GM12878 (cell line): ENCODE data around the gene SPATA24. TPM values are rescaled to one million over a fixed set of nuclear protein-coding genes. Genes with fewer than 3 reads are reported as not detected.

ENCODE experiments used
- ASH2L ChIP-seq: fragments of 300-600, 200-600 bp; sonication (generic); IDR thresholded peaks from 2 replicates; pipeline ENCODE4 v1.6.1; 2017; ENCODE audit warnings: low read depth, mild to moderate bottlenecking, borderline replicate concordance
- BCL11A ChIP-seq: IDR thresholded peaks from 2 replicates; pipeline ENCODE4 v1.6.1; 2011; ENCODE audit warnings: low read depth, low read length
- CHD1 ChIP-seq: IDR thresholded peaks from 2 replicates; pipeline ENCODE4 v1.6.1; 2012; ENCODE audit warnings: low read depth, low read length, improper control_type of control experiment
- CREB1 ChIP-seq: IDR thresholded peaks from 2 replicates; pipeline ENCODE4 v1.6.1; 2012; ENCODE audit warnings: low read depth, mild to moderate bottlenecking, inconsistent platforms
- CREM ChIP-seq: IDR thresholded peaks from 2 replicates; pipeline ENCODE4 v1.6.1; 2014; ENCODE audit warnings: antibody characterized with exemption, low read depth
- DPF2 ChIP-seq: fragments of 450-650 bp; IDR thresholded peaks from 2 replicates; pipeline ENCODE4 v1.6.1; 2017; ENCODE audit warnings: mild to moderate bottlenecking
- E2F4 ChIP-seq: IDR thresholded peaks from 2 replicates; pipeline ENCODE4 v1.6.1; 2012; ENCODE audit warnings: low read depth, low read length, improper control_type of control experiment
- GABPA ChIP-seq: IDR thresholded peaks from 2 replicates; pipeline ENCODE4 v1.6.1; 2014; ENCODE audit warnings: antibody characterized with exemption, low read depth, mild to moderate bottlenecking, inconsistent platforms
- HCFC1 ChIP-seq: fragments of 150-350 bp; IDR thresholded peaks from 2 replicates; pipeline ENCODE4 v1.6.1; 2014; ENCODE audit warnings: low read length
- KDM1A ChIP-seq: fragments of 200-600 bp; sonication (generic); IDR thresholded peaks from 2 replicates; pipeline ENCODE4 v1.6.1; 2016; ENCODE audit warnings: borderline replicate concordance
- LARP7 ChIP-seq: fragments of 450-650 bp; IDR thresholded peaks from 2 replicates; pipeline ENCODE4 v1.6.1; 2017; ENCODE audit warnings: mild to moderate bottlenecking
- MEF2A ChIP-seq: IDR thresholded peaks from 2 replicates; pipeline ENCODE4 v1.6.1; 2011; ENCODE audit warnings: low read depth, mild to moderate bottlenecking, low read length, moderate library complexity; ENCODE audit not compliant: insufficient read depth
- NFYB ChIP-seq: IDR thresholded peaks from 2 replicates; pipeline ENCODE4 v1.6.1; 2011; ENCODE audit warnings: low read depth, mild to moderate bottlenecking, low read length, improper control_type of control experiment, moderate library complexity; ENCODE audit not compliant: insufficient read depth
- NRF1 ChIP-seq: conservative IDR thresholded peaks from 2 replicates; pipeline ENCODE4 v1.6.1; 2011; ENCODE audit warnings: mild to moderate bottlenecking, low read depth, low read length, improper control_type of control experiment
- PAX5 ChIP-seq: IDR thresholded peaks from 2 replicates; pipeline ENCODE4 v1.6.1; 2011; ENCODE audit warnings: low read depth, low read length, borderline replicate concordance
- POLR2A ChIP-seq: IDR thresholded peaks from 2 replicates; pipeline ENCODE4 v1.6.1; 2011; ENCODE audit warnings: low read depth, mild to moderate bottlenecking, low read length
- RBBP5 ChIP-seq: fragments of 200-600 bp; sonication (generic); conservative IDR thresholded peaks from 2 replicates; pipeline ENCODE4 v1.6.1; 2016
- RCOR1 ChIP-seq: conservative IDR thresholded peaks from 2 replicates; pipeline ENCODE4 v1.6.1; 2012; ENCODE audit warnings: low read depth, low read length, improper control_type of control experiment
- SMC3 ChIP-seq: IDR thresholded peaks from 2 replicates; pipeline ENCODE4 v1.6.1; 2011; ENCODE audit warnings: low read length, improper control_type of control experiment, borderline replicate concordance
- STAT1 ChIP-seq: fragments of 450-650 bp; conservative IDR thresholded peaks from 2 replicates; pipeline ENCODE4 v1.6.1; 2014; ENCODE audit warnings: antibody characterized with exemption, mild to moderate bottlenecking
- SUPT20H ChIP-seq: IDR thresholded peaks from 2 replicates; pipeline ENCODE4 v1.6.1; 2011; ENCODE audit warnings: low read depth, mild to moderate bottlenecking, low read length, moderate library complexity, borderline replicate concordance; ENCODE audit not compliant: control insufficient read depth
- TBL1XR1 ChIP-seq: IDR thresholded peaks from 2 replicates; pipeline ENCODE4 v1.6.1; 2012; ENCODE audit warnings: low read depth, low read length, improper control_type of control experiment
- TCF12 ChIP-seq: IDR thresholded peaks from 2 replicates; pipeline ENCODE4 v1.6.1; 2011; ENCODE audit warnings: low read depth, mild to moderate bottlenecking, low read length
- YY1 ChIP-seq: IDR thresholded peaks from 2 replicates; pipeline ENCODE4 v1.6.1; 2011; ENCODE audit warnings: low read depth, mild to moderate bottlenecking, low read length
- polyA plus RNA-seq, 11 experiments: library from polyadenylated mRNA; depleted of rRNA in 4 of 11; unstranded in 6 of 11; stranded (reverse) in 5 of 11; fragments of >200 nt; fragmentation: Nextera tagmentation in 4 of 11; fragmentation: Illumina TruSeq in 1 of 11; extraction: Ambion mirVana in 4 of 11; extraction: Trizol in 1 of 11; gene quantifications; 1 replicate in 1 of 11; 2 replicates in 10 of 11; pipeline versions ENCODE4 v1.2.1 to v1.2.3, GENCODE V29; 2011 to 2016; ENCODE audit warnings: inconsistent platforms in 2 of 11, missing spikeins in 2 of 11, low read depth in 1 of 11
- total RNA-seq, 4 experiments: library from RNA; depleted of rRNA in 3 of 4; stranded (reverse); fragments of >200 nt in 3 of 4; fragmentation: Illumina TruSeq in 1 of 4; extraction: Trizol in 1 of 4; gene quantifications; 2 replicates each; pipeline versions ENCODE4 v1.2.1 to v1.2.3, GENCODE V29; 2013 to 2021
- TF ChIP-seq, protein P1 (sequence below): fragments of 150-350 bp; IDR thresholded peaks from 2 replicates; pipeline ENCODE4 v1.6.1; 2014; ENCODE audit warnings: mild to moderate bottlenecking, low read depth, low read length
- TF ChIP-seq, protein P2 (sequence below): IDR thresholded peaks from 2 replicates; pipeline ENCODE4 v1.6.1; 2011; ENCODE audit warnings: low read depth, low read length, improper control_type of control experiment, borderline replicate concordance
- TF ChIP-seq, protein P3 (sequence below): fragments of 450-650 bp; IDR thresholded peaks from 2 replicates; pipeline ENCODE4 v1.6.1; 2017; ENCODE audit warnings: borderline replicate concordance

SPATA24 gene
- total and polyA plus RNA-seq, 10 of the 15 experiments (the other 5 are each of a cell fraction or from before 2014, with no cell fraction given): 4.1 to 9.8 (median 7.3) TPM

DNA sequence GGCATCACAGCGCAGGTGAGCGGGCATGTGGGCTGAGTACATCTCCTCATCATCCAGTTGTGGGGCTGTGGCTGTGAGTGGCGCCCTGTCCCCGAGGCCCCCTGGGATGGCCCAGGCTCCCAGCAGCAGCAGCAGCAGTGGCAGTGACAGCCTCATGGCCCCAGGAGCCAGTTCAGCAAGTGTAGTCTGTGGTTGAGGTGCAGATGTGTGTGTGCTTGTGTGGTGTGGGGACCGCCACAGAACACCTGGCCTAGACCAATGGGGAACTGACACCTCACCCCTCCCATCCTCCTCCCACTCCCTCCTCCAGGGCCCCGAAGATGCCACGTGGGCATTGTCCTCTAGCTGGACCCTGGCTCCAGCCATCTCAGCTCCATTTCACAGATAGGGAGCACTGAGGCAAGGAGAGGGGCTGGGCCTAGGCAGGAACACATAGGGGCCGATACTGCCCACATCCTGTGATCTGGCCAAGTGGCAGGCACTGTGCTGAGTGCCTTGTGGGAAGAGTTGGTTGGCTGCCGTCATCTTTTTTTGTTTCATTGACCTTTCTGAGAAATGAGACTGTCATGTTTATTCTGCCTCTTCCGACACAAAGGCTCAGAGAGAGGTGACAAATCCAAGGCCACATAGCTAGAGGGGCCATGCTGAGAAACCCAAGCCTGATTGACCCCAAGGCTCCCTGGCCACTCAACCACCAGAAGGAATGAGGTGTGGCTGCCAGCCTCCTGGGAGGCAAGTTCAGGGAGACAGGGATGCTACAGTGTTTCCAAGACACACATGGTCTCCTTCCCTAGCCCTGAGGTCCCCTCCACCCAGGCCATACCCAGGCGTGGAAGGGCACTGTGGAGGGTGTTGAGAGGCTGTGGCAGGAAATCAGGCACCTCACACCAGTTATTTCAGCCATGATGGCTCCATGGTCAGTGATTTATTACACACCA lies 13.9 kb downstream of the SPATA24 start, which contains the start of gene MZB1 (continued):
- TF ChIP-seq PAX5 (peak; percentile 79), GABPA (no peak), SUPT20H (no peak), TCF12 (peak; percentile 95), HCFC1 (no peak), RBBP5 (no peak), NFYB (peak; percentile 78), STAT1 (0 out of 2 replicates have a peak, but pooled peaks have one; percentile 23), DPF2 (peak; percentile 85), POLR2A (no peak), TBL1XR1 (no peak), CREB1 (no peak), CREM (peak; percentile 81), SMC3 (no peak), KDM1A (peak; percentile 82; the same call in 1 of the 2 replicates), ASH2L (no peak), BCL11A (peak; percentile 41; the same call in 1 of the 2 replicates), NRF1 (no peak), E2F4 (no peak), MEF2A (no peak), CHD1 (no peak), YY1 (peak; percentile 77), LARP7 (peak; percentile 73; the same call in 1 of the 2 replicates), RCOR1 (no peak)
- TF ChIP-seq, protein P1, sequence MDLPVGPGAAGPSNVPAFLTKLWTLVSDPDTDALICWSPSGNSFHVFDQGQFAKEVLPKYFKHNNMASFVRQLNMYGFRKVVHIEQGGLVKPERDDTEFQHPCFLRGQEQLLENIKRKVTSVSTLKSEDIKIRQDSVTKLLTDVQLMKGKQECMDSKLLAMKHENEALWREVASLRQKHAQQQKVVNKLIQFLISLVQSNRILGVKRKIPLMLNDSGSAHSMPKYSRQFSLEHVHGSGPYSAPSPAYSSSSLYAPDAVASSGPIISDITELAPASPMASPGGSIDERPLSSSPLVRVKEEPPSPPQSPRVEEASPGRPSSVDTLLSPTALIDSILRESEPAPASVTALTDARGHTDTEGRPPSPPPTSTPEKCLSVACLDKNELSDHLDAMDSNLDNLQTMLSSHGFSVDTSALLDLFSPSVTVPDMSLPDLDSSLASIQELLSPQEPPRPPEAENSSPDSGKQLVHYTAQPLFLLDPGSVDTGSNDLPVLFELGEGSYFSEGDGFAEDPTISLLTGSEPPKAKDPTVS: no peak
- TF ChIP-seq, protein P2, sequence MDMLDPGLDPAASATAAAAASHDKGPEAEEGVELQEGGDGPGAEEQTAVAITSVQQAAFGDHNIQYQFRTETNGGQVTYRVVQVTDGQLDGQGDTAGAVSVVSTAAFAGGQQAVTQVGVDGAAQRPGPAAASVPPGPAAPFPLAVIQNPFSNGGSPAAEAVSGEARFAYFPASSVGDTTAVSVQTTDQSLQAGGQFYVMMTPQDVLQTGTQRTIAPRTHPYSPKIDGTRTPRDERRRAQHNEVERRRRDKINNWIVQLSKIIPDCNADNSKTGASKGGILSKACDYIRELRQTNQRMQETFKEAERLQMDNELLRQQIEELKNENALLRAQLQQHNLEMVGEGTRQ: peak; percentile 71
- TF ChIP-seq, protein P3, sequence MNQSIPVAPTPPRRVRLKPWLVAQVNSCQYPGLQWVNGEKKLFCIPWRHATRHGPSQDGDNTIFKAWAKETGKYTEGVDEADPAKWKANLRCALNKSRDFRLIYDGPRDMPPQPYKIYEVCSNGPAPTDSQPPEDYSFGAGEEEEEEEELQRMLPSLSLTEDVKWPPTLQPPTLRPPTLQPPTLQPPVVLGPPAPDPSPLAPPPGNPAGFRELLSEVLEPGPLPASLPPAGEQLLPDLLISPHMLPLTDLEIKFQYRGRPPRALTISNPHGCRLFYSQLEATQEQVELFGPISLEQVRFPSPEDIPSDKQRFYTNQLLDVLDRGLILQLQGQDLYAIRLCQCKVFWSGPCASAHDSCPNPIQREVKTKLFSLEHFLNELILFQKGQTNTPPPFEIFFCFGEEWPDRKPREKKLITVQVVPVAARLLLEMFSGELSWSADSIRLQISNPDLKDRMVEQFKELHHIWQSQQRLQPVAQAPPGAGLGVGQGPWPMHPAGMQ: no peak
